Left renal cortex interstitium (tissue), 4 donors: ENCODE measurements around the gene SLC8A2. TPM values are rescaled to one million over a fixed set of nuclear protein-coding genes. Genes with fewer than 3 reads are reported as not detected.

ENCODE experiments used
- DNase-seq, 4 donors: peaks; one replicate each; pipeline ENCODE4 v3.0.0-alpha.2; 2013; ENCODE audit warnings: low read depth in 4 of 4, low spot score in 2 of 4, missing footprints in 1 of 4
- polyA plus RNA-seq, 4 donors: library from polyadenylated mRNA; unstranded; fragments of 120-200 nt; gene quantifications; one replicate each; pipeline ENCODE4 v1.2.1, GENCODE V29; 2013; ENCODE audit not compliant: insufficient read length in 4 of 4

Gene SLC8A2
- polyA plus RNA-seq, 4 donors = 0.17 to 0.44 (median 0.31) TPM

DNA sequence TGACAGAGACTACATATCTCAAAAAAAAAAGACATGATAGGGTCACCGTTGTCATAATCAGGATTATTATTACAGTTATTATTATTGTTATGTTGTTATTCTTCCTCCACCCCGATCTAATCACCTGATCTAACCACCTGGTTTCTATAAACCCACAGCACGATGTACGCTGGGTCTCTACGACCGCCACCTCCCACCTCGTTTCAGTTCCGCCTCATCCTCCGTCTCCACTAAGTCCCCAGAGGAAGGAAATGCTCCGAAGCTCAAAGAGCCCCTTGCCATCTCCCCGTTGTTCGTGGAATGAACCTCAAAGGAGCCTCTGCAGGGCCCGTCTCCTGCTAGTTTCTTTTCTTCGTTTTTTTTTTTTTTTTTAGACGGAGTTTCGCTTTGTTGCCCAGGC, 36.5 kb downstream of the SLC8A2 start:
- no peak for DNase-seq

DNA sequence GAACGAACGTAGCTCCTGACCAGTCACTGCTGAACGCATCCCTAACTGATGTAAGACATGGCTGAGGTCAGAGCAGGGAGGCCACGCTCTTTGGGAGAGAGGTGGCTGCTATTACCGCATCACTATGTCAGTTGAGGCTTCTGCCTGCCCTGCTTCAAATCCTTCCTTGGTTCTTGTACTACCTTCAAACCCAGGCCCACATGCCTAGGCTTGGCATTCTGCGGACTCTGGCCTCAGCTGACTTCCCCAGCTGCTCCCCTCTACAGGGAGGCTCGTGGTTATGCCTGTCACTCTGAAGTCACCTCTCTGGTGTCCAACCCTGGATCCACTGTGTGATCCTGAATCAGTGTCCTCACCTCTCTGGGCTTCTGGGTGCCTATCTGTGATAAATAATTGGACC, 37.6 kb downstream of the SLC8A2 start:
- no peak for DNase-seq

DNA sequence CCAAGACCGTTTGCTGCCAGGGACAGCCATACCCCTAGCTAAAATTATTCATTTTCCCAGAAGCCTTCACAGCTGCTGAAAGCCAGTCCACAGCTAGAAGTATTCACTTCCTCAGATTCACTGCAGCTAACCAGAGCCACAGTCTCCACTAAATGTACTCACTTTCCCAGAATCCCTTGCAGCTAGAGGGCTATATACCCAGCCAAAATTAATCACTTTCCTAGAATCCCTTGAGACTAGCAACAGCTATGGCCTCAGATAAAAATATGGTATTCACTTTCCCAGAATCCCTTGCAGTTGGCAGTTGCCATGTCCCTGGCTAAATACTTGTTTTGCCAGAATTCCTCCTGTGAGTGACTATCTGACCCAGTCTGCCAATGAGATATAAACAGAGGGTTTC, 38.6 kb downstream of the SLC8A2 start:
- no peak for DNase-seq

DNA sequence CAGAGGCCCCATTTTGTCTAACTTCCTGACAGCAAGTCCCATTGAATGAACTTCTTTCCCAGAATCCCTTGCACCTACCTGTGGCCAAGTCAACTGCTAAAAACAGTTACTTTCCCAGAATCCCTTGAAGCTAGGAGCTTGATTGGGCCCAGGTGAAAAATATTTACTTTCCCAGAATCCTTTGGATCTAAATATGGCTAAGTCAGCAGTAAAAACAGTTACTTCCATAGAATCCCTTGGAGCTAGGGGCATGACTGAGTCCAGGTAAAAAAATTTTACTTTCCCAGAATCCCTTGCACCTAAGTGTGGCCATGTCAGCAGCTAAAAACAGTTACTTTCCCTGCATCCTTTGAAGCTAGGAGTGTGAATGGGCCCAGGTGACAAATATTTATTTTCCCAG, 39.2 kb downstream of the SLC8A2 start:
- DNase-seq = no peak

DNA sequence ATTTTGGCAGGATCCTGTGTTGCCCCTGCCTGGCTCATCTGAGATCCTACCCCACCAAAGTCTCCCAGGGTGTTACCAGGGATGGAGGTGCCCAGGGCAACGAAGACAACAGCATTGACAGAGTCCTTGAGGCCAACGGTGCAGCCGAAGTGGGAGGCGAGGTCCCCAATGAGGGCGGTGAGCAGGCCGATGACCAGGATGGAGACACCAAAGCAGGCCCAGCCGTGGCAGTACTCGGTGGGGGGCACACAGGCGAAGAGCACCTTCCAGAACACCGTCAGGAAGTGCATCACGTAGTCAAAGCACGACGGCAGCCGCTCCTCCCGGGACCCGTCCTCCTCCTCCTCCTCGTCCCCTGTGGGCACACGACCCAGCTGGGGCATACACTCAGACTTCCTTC, 39.6 kb downstream of the SLC8A2 start:
- DNase-seq = no peak

DNA sequence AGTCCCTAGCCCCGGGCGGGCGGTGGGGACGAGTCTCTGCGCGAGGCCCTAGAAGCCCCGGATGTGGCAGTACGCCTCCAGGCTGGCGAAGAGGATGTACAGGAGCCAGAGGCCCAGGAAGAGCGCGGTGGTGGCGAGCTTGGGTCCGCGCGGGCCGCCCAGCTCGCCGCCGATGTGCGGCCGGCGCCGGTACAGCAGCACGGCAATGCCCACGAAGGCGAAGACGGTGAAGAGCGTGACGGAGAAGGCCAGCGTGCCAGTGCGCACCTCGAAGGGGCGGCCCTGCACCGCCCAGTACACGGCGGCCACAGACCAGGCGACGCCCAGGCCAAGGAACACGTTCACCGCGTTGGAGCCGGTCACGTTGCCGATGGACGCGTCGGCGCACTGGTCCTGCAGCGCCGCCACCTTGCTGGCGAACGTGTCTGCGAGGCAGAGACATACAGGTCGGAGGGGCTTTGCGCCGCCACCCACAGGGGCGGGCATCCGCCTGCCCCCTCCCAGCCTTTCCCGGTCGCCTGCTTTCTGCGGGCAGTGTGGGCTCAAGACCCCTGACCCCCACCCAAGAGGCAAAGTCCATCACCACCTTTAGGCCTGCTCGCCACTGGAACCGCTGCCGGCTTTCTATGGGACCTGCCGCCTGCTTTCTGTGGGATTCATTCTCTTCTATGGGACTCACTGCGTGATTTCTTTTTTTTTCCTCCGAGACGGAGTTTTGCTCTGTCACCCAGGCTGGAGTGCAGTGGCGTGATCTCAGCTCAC, 41.5 kb downstream of the SLC8A2 start:
- DNase-seq = no peak

DNA sequence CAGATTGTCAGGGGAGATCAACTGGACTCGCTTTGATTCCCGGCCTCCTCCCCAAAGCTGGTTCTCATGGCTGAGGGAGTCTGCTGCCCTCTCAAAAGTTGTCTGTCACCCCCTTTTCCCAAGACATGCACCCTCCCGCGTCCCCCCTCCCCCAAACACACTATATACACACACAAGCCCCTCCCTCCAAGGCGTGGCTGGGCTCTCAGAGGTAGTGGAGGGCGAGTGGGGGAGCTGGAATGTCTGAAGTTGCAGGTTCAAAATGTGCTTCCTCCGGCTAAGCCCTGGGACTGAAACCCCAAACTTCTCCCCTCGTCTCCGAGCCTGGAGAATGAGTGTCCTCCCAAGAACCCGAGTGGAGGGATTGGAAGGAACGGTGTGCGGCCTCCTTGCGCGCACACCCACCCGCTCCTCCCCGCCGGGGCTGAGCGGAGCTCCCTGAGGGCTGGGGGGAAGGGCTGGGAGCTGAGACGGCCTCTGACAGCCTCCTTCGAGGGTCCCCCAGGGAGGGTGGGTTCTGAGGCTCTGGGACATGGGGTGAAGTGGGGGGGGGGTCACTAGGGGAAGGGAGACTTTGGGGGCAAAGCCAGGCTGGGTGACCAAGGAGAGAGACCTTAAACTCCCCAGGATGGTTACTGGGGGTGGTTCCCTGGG, 42.4 kb downstream of the SLC8A2 start:
- no peak for DNase-seq

DNA sequence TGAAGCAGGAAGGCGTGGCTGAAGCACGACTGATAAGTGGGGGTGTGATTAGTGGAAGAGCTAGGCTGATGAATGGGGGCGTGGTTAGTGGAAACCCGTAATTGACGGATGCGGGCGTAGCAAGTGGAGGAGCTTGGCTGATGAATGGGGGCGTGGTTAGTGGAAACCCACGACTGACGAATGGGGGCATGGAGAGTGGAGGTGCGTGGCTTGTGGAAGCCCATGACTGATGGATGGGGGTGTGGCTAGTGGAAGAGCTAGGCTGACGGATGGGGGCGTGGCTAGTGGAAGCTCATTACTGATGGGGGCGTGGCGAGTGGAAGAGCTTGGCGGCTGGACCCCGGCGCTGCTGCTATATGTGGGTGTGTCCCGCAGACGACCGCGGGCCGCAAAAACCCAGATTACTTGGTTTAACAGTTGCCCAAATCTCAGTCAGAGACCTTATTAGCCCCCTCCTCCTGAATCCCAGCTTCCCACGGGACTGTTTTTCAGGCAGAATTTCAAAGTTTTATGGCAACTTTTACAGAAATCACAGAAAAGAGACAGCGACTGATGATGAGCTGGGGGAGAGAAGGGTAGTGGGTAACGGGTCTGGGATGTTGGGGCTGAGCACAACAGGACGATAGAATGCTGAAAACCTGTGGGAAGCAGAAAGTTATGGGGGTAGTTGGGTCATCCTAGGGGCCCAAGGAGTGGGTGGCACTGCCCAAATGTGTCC, 43.4 kb downstream of the SLC8A2 start:
- peak in 2 of 4 donors; percentile 71 to 80 for DNase-seq

DNA sequence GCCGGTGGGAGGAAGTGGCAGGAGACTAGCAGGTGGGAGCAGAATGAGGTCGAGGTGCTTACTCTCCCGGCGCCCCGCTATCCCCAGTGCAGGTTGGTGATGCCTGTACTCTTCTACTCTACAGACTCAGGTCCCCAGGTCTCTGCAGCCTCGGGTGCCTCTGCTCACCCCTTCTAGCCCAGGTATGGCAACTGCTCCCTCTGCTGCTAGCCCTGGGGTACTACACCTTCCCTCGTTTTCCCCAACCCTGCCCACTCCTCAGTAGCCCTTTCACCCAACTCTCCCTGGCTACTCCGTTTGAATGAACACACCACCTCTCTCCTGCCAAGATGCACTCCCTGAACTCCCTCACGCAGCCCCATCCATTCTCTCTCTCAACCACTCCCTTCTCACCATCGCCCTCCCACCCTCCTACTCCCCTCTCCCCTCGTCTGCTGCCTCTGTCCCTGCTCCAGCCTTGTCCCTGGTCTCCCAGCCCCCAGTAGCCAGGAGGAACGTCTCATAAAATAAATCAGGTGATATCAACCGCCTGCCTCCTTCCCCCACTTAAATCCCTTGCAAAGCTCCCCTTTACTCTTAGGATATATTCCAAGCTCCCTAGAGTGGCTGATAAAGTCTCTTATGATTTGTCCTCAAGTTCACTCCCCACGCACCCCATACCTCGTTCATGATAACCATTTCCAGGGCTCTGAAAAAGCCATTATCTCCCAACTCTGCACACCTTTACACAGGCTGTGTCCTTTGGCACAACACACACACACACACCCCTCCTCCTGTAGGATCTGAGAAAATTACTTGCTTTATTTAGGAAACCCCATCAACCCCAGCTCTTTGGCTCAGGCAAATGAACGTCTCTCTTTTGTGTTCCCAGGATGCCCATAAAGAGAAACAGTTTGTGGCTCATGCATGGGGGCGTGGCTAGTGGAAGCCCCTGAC, 44.2 kb downstream of the SLC8A2 start:
- peak in 1 of 4 donors; percentile 63 for DNase-seq

DNA sequence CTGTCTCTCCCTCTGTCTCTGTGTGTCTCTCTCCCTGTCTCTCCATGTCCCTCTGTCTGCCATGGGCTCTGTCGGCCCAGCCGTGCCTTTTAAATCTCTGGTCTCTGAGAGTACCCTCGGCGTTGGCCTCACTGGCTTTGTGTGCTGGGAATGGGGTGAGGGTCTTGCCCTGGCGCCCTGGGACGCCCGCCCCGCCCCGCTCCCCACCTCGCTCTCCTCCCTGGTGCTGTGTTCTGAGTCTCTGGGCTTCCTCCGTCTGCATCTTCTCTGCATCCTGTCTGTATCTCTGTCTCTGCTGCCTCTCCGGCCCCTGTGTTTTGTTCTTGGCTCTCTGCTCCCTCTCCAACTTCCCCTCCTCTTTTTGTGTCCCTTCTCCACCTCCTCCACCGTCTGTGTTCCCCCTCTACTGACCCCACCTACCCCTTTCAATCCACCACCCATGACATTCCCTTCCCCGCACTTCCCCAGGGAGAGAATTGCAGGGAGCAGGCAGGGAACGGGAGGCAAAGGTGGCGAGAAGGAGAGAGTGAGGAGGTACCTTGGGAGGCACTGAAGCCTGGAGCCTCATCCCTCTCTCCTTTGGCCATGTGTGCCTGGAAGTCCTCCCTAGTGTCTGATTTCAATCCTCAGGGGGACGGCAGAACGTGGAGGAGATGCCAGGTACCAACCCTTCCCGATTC, 48.4 kb downstream of the SLC8A2 start:
- no peak for DNase-seq

DNA sequence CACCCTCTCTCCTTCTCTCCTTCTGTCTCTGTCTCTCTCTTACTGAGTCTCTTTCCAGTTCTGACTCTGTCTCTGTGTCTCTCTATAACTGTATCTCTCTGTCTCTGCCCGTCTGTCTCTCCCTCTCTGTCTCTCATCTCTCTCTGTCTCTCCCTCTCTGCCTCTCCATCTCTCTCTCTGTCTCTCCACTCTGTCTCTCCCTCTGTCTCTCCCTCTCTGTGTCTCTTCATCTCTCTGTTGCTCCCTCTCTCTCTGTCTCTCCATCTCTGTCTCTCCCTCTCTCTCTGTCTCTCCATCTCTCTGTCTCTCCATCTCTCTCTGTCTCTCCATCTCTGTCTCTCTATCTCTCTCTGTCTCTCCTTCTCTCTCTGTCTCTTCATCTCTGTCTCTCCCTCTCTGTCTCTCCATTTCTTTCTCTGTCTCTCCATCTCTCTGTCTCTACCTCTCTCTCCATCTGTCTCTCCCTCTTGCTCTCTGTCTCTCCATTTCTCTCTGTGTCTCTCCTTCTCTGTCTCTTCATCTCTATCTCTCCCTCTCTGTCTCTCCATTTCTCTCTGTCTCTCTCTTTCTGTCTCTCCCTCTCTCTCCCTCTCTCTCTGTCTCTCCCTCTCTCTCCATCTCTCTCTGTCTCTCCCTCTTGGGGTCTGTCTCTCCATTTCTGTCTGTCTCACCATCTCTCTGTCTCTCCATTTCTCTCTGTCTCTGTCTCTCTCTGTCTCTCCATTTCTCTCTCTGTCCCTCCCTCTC, 49.1 kb downstream of the SLC8A2 start:
- DNase-seq = no peak

DNA sequence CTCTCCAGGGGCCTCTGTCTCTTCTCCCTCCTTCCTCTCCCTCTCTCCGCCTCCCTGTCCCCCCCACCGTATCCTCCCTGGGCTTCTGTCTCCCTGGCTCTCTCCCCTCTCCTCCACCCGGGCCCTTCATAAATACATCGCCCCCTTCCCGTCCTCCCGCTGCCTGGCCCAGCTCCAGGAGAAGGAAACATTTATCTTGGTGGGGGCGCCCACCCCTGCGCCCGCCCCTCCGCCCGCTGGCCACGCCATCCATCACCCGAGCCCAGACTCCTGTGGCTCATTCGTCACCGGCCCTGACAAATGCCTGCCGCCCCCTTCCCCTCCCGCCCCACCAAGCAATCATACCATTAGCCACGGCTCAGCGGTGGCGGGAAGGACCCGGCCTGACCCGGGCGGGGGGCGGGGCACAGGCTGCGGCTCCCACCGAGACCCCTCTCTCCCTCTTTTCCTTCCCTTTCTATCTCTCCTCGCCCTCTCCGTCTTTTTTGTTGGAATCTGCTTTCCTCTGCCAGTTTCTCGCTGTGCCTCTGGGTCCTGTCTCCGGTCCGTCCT, 49.8 kb downstream of the SLC8A2 start:
- DNase-seq = peak in 1 of 4 donors; percentile 49

DNA sequence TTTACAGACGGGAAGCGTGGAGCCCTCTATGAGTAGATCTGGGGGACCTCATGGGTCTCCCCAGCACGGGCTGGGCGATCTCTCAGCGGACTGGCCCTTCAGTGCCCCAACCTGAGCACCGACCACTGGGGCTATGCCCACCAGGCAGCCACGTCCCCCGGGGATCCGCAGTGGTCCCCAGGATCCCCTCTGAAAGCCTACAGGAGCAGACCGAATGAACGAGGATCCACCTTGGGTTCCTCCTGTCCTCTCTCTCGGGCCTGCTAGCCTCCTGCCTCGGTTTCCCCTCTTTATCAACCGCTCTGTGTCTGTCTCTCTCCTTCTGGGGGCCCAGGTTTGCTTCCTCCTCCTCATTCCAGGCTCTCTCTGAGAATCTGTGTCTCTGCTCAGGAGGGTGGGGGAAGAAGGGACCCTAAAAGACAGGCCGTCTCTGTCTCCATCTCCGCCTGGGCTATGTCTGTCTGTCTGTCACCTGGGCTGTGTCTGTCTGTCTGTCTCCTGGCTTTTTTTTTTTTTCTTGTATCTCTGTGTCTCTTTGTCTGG, 50.4 kb downstream of the SLC8A2 start:
- DNase-seq = no peak

DNA sequence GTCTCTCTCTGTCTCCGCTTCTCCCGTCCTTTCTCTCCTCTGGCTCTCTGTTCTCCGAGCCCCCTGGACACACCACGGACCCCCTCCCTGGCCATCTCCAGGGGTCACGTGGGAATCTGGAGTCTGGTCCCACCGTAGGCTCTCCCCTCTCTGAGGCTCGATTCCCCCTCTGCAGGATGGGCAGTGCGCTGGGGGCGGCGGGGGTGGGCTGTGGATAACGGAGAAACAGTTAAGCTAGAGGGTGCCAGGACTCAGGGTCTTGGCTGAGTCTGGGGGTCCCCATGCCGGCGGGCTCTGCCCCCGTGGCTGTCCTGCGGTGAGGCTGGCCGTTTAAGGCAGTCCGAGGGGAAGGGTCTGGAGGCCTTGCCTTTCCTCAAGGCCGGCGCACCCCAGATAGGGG, 51.9 kb downstream of the SLC8A2 start:
- DNase-seq = no peak

DNA sequence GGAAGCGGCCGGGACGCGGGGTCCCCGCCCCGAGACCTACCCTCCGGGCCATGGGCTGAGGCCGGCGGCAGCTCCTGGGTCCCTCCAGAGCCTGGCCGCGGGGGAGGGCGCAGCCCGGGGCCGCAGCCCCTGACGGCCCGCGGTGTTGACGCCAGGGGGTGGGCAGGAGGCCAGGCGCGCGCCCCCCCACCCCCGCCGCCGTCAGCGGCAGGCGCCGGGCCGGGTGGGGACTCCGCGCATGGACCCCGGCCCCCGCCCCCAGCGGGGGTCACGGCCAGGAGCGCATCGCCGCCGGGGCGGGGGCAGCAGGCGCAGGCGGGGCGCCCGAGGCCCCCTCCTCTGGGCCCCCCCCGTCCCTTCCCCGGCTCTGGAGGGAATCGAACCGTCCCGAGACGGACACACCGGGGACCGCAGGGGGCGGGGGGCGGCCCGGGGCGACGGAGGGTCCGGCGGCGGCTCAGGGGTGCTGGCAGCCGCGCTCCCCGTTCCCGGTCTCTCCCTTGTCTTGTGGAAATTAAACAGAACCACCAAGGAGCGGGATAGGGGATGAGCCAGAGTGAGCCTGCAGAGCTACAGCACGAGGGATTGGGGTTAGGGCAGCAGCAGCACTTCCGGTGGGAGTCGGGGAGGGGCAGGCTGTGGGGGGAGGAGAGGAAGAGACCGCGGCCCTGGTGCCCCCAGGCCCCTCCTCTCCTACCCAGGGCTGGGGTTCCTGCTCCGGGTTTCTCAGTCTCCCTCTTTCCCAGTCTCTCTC, 52.5 kb downstream of the SLC8A2 start, which contains the start of gene MEIS3:
Gene MEIS3, minus strand, starts transcription at position 498 of the 754 bp plus-strand sequence. Its CDS starts 446 bp downstream, at position 52.
- DNase-seq = no peak

DNA sequence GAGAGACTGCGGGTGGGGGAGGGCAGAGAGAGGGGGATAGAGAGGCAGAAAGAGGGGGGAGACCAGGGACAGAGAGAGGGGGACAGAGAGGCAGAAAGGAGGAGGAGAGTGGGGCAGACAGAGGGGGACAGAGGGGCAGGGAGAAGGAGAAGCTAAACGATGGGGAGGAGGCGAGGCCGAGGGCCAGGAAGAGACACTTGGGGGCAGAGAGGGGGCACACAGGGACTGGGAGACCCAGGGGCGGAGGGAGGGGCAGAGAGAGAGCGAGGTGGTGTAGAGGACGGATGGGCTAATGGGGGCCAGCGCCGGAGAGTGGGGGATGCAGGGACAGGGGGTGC, 53.0 kb downstream of the SLC8A2 start:
- DNase-seq = no peak

DNA sequence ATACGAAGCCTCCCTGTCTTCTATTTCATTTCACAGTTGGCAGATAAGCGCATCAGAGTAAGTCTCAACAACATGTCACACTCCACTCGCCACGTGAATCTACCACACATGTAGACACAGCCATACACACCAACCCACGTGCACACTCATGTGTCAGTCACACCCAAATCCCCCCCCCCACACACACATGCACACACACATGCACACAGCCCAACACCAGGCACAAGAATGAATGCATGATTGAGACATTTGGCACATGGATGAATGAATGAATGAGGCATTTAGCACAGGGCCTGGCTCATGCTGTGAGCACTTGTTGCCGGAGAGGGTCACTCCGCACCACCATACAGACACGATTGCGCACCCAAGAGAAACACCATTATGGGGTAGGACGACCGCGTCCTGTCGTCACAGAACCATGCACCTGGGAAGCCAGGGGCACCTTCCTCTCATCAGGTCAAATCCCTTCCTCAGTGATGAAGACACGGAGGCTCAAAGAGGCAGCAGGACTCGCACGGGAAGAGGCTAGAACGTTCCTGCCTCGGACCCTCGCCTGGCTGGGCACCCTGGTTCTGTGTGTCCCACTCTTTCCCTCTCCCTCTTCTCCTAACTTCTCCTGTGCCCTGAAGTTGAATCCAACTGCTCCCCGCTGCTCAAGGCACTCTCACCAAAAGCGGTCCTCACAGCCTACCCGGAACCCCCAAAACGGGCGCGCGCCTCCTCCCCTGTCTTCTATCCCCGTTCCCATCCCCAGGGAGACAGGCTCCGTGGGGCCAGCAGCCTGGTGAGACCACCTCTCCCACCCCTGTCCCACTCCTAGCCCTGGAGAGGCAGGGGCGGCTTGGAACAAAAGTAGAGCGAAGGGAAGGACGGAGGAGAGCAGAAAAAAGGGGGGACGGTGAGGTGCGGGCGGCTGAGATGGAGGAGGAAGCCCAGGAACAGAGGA, 53.7 kb downstream of the SLC8A2 start:
- DNase-seq = no peak
